IPS-20b (cell line): Measurements from ENCODE around the gene RYR3.

Experiments used
- H3K27ac ChIP-seq: one replicate; pipeline ENCODE4 v1.5.1; 2013; ENCODE audit warnings: low read length
- H3K27me3 ChIP-seq: 2 replicates; pipeline ENCODE4 v1.6.1; 2013; ENCODE audit warnings: mild to moderate bottlenecking, low read length, inconsistent platforms; ENCODE audit not compliant: insufficient read depth
- H3K36me3 ChIP-seq: 2 replicates; pipeline ENCODE4 v1.6.1; 2013; ENCODE audit warnings: low read depth, mild to moderate bottlenecking, inconsistent platforms, low read length, moderate library complexity; ENCODE audit not compliant: insufficient read depth
- H3K4me1 ChIP-seq: 2 replicates; pipeline ENCODE4 v1.6.1; 2013; ENCODE audit warnings: mild to moderate bottlenecking, control low read depth, inconsistent platforms, low read length, moderate library complexity; ENCODE audit not compliant: insufficient read depth
- H3K4me3 ChIP-seq: 2 replicates; pipeline ENCODE4 v1.5.1; 2013; ENCODE audit warnings: mild to moderate bottlenecking, low read length, inconsistent platforms
- H3K9ac ChIP-seq: 2 replicates; pipeline ENCODE4 v1.6.1; 2013; ENCODE audit warnings: low read depth, mild to moderate bottlenecking, inconsistent platforms, low read length, moderate library complexity
- H3K9me3 ChIP-seq: 2 replicates; pipeline ENCODE4 v1.6.1; 2013; ENCODE audit warnings: mild to moderate bottlenecking, low read depth, low read length, inconsistent platforms; ENCODE audit not compliant: insufficient read depth

Gene RYR3

DNA sequence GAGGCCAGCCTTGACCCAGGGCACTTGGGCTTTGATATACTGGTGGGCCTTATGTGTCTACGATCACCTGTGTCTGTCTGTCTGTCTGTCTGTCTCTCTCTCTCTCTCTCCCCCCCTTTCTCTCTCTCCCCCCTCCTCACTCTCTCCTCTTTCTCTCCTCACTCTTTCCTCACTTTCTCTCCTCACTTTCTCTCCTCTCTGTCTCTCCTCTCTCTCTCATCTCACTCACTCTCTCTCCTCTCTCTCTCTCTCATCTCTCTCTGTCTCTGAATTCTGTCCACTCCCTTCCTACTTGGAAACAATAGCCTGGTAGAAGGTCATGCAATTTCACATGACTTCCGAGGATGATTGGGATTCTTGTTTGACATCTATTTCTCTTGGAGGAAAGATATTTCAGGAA, 388.4 kb downstream of the RYR3 start:
- H3K36me3 ChIP-seq = no peaks in the 10 kb centered on the region
- H3K9ac ChIP-seq = no peak overlapping the region
- H3K4me1 ChIP-seq = no peaks in the 10 kb centered on the region
- no peak overlapping the region for H3K27ac ChIP-seq
- H3K27me3 ChIP-seq = no peaks in the 10 kb centered on the region
- H3K4me3 ChIP-seq = no peak overlapping the region
- H3K9me3 ChIP-seq = no peaks in the 10 kb centered on the region

DNA sequence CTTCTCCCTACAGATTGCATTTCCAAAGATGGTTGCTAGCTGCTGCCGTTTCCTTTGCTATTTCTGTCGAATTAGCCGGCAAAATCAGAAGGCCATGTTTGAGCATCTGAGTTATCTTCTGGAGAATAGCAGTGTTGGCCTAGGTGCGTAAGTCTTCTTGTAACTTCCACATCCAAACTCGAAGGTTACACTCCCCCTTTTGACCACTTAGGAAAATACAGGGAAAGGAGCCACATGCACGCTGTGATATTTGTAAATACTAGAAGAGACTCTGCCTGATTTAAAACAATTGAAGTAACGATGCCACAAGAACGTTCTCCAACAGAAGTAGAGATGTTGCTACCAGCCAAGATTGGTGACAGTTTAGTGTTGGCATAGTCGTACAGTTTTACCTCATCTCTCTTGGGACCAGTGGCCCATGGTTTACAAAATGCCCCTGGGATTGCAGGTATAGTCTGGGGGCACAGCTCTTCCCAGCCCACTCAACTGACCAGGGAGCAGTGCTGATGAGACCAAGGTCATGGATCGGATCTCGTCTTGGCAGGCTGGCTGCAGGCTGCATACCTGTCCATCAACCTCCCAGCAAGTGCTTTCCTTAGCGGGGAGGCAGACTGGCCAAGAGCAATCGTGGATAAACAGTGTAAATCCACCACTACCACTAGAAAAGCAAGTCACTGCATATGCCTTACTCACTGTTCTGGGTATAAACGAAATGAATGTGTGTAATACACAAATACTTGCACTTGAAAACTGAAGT, 389.1 kb downstream of the RYR3 start:
- Histone ChIP-seq H3K36me3 (no peaks in the 10 kb centered on the region), H3K4me3 (no peak overlapping the region), H3K27ac (no peak overlapping the region), H3K27me3 (no peaks in the 10 kb centered on the region), H3K9ac (no peak overlapping the region), H3K4me1 (no peaks in the 10 kb centered on the region), H3K9me3 (no peaks in the 10 kb centered on the region)

- H3K9me3 ChIP-seq = no peaks in the 10 kb centered on the region
- H3K36me3 ChIP-seq = no peaks in the 10 kb centered on the region
- H3K4me3 ChIP-seq = no peak overlapping the region
- H3K9ac ChIP-seq = no peak overlapping the region
- H3K27ac ChIP-seq = no peak overlapping the region
- H3K4me1 ChIP-seq = no peaks in the 10 kb centered on the region
- no peaks in the 10 kb centered on the region for H3K27me3 ChIP-seq
Observed at GRCh38 chr15:33700695-33701303, 390.0 kb downstream of the RYR3 start.

DNA sequence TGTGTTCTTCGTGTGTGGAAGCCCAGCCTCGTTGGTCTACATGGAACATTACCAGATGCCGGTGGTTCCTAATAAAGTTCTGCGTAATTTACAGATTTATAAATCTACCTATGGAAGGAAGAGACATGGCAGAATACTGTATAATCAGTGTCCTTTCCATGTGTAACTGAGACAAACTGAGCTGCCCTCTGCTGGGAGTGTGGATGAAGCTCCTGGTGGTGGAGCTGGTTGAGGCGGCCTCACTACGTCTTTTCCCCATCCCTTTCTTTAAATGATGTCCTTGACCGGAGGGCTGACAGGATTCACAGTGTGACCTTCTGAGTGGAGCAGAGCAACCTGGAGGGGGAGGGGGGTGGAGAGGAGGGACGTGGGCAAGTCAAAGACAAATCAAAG, 390.5 kb downstream of the RYR3 start:
- Histone ChIP-seq H3K9me3 (no peaks in the 10 kb centered on the region), H3K27ac (no peak overlapping the region), H3K9ac (no peak overlapping the region), H3K36me3 (no peaks in the 10 kb centered on the region), H3K27me3 (no peaks in the 10 kb centered on the region), H3K4me1 (no peaks in the 10 kb centered on the region), H3K4me3 (no peak overlapping the region)

DNA sequence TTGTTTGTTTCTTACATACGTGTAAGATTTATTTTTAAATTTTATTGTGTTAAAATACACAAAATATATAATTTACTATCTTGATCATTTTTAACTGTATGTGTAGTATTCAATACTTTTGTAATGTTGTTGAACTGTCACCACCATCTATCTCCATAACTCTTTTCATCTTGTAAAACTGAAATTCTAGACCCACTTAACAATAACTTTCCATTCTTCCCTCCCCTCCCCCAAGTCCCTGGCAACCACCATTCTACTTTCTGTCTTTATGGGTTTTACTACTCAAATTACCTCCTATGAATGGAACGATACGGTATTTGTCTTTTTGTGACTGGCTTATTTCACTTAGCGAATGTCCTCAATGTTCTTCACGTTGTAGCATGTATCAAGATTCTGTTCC, 395.4 kb downstream of the RYR3 start:
- no peak overlapping the region for H3K27ac ChIP-seq
- H3K4me1 ChIP-seq = no peaks in the 10 kb centered on the region
- H3K9ac ChIP-seq = no peak overlapping the region
- H3K36me3 ChIP-seq = 0 out of 2 replicates have a peak, but pooled peaks cover 2% of the 10 kb centered on the region
- no peak overlapping the region for H3K4me3 ChIP-seq
- peaks cover 20% of the 10 kb centered on the region for H3K9me3 ChIP-seq
- H3K27me3 ChIP-seq = no peaks in the 10 kb centered on the region

GRCh38 chr15:33710748-33711147, 400.0 kb downstream of the RYR3 start:
- peaks cover 23% of the 10 kb centered on the region for H3K9me3 ChIP-seq
- H3K27me3 ChIP-seq = no peaks in the 10 kb centered on the region
- no peak overlapping the region for H3K9ac ChIP-seq
- 0 out of 2 replicates have a peak, but pooled peaks cover 2% of the 10 kb centered on the region for H3K36me3 ChIP-seq
- H3K27ac ChIP-seq = no peak overlapping the region
- H3K4me1 ChIP-seq = no peaks in the 10 kb centered on the region
- H3K4me3 ChIP-seq = no peak overlapping the region

DNA sequence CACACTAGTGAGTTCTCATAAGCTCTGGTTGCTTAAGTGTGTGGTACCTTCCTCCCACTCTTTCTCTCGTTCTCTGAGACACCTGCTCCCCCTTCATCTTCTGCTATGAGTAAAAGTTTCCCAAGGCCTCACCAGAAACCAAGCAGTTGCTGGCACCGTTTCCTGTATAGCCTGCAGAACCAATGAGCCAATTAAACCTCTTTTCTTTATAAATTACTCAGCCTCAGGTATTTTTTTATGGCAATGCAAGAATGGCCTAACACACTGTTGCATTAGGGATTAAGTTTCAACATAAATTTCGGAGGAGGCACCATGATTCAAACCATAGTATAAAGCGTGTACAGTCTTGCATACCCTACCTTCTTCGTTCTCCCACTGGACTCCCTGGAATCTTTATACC, 405.3 kb downstream of the RYR3 start:
- no peak overlapping the region for H3K4me3 ChIP-seq
- H3K9me3 ChIP-seq = peaks cover 3% of the 10 kb centered on the region
- H3K4me1 ChIP-seq = no peaks in the 10 kb centered on the region
- H3K36me3 ChIP-seq = no peaks in the 10 kb centered on the region
- H3K27ac ChIP-seq = no peak overlapping the region
- H3K27me3 ChIP-seq = no peaks in the 10 kb centered on the region
- H3K9ac ChIP-seq = no peak overlapping the region

- Histone ChIP-seq H3K4me3 (no peak overlapping the region), H3K27ac (no peak overlapping the region), H3K4me1 (no peaks in the 10 kb centered on the region), H3K9me3 (no peaks in the 10 kb centered on the region), H3K9ac (no peak overlapping the region), H3K36me3 (no peaks in the 10 kb centered on the region), H3K27me3 (no peaks in the 10 kb centered on the region)
Observed at GRCh38 chr15:33720952-33721351, 410.2 kb downstream of the RYR3 start.

- no peak overlapping the region for H3K27ac ChIP-seq
- H3K9me3 ChIP-seq = no peaks in the 10 kb centered on the region
- H3K4me3 ChIP-seq = no peak overlapping the region
- no peaks in the 10 kb centered on the region for H3K27me3 ChIP-seq
- no peaks in the 10 kb centered on the region for H3K36me3 ChIP-seq
- no peaks in the 10 kb centered on the region for H3K4me1 ChIP-seq
- no peak overlapping the region for H3K9ac ChIP-seq
Observed at GRCh38 chr15:33722005-33722672, 411.4 kb downstream of the RYR3 start.

DNA sequence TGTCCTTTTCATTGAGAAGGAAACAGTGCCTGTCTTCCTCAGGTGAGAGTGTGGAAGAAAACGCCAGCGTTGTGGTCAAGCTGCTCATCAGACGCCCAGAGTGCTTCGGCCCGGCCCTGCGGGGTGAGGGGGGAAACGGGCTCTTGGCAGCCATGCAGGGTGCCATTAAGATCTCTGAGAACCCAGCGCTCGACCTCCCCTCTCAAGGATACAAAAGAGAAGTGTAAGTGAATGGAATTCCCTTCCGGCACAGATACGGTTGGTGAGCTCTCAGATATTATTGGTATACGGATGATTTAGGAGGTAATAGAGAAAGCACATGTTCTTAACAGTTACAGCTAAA, 411.9 kb downstream of the RYR3 start:
- Histone ChIP-seq H3K27ac (no peak overlapping the region), H3K27me3 (no peaks in the 10 kb centered on the region), H3K9me3 (no peaks in the 10 kb centered on the region), H3K9ac (no peak overlapping the region), H3K4me1 (no peaks in the 10 kb centered on the region), H3K36me3 (no peaks in the 10 kb centered on the region), H3K4me3 (no peak overlapping the region)

DNA sequence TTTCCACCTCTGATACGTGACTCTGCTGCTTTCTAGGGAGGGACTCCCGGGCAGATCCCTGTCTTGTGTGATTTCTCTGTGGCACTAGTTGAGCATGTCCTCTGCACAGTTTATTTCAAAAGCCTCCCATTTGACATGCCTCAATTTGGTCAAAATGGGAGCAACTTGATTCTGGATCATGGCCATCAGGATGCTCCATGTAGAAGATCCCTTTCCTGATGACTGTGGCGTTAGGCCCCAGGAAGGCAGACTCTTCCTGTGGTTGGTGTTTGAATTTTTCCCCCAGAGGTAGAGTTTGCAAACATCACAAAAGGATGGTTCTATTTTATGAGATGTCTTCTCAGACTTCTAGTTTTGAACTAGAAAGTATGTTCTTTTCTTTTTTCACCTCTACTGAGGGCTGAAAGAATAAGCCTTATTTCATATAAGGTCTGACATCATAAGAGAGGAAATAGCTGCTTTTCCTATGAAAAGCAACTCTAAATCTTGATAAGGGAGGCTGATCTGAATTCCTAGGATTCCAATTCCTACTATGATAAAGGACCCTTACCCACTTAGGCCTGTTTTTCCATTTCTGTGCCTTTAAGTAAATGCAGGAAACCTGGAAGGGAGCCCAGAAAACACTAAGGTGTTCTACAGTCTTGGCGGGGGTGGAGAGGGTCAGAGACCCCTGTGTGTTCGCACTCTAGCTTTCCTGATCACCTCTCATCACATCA, 413.7 kb downstream of the RYR3 start:
- H3K4me3 ChIP-seq = no peak overlapping the region
- no peaks in the 10 kb centered on the region for H3K27me3 ChIP-seq
- H3K27ac ChIP-seq = no peak overlapping the region
- H3K9ac ChIP-seq = no peak overlapping the region
- H3K36me3 ChIP-seq = no peaks in the 10 kb centered on the region
- H3K9me3 ChIP-seq = no peaks in the 10 kb centered on the region
- no peaks in the 10 kb centered on the region for H3K4me1 ChIP-seq
